ENCODE results near the gene PRRX1. TPM values are rescaled to one million over a fixed set of nuclear protein-coding genes. Genes with fewer than 3 reads are reported as not detected.

PRRX1 gene
- total and polyA plus RNA-seq, 2 of the 13 experiments (the other 11 are each of a cell fraction or from before 2014, with no cell fraction given), result not detected

GRCh38 chr1:170698301-170699275 is 34.7 kb downstream of the PRRX1 start (continued):
- TF ChIP-seq RBAK (CRISPR knock-in tag; IDR thresholded peaks at IDR 0.05) (no peak), SMAD3 (CRISPR knock-in tag; IDR thresholded peaks at IDR 0.05) (no peak)
- TF ChIP-seq, protein P1, sequence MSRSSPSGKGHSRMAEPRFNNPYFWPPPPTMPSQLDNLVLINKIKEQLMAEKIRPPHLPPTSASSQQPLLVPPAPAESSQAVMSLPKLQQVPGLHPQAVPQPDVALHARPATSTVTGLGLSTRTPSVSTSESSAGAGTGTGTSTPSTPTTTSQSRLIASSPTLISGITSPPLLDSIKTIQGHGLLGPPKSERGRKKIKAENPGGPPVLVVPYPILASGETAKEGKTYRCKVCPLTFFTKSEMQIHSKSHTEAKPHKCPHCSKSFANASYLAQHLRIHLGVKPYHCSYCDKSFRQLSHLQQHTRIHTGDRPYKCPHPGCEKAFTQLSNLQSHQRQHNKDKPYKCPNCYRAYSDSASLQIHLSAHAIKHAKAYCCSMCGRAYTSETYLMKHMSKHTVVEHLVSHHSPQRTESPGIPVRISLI (CRISPR knock-in tag; IDR thresholded peaks at IDR 0.05; ENCODE audit: borderline replicate concordance), result no peak

GRCh38 chr1:170699696-170700095 is 35.8 kb downstream of the PRRX1 start:
- no peak overlapping the region for H3K27ac ChIP-seq (ENCODE audit: extremely low read length, insufficient read depth, low read length)
- TF ChIP-seq REXO4 (CRISPR knock-in tag; IDR thresholded peaks at IDR 0.05; ENCODE audit: borderline replicate concordance) (no peak), FOXA3 (CRISPR knock-in tag; IDR thresholded peaks at IDR 0.05) (no peak), HMGA1 (CRISPR knock-in tag; conservative IDR thresholded peaks at IDR 0.05) (no peak), ETV6 (CRISPR knock-in tag; conservative IDR thresholded peaks at IDR 0.05) (no peak), RARA (CRISPR knock-in tag; IDR thresholded peaks at IDR 0.05) (no peak)
- TF ChIP-seq, protein P2, sequence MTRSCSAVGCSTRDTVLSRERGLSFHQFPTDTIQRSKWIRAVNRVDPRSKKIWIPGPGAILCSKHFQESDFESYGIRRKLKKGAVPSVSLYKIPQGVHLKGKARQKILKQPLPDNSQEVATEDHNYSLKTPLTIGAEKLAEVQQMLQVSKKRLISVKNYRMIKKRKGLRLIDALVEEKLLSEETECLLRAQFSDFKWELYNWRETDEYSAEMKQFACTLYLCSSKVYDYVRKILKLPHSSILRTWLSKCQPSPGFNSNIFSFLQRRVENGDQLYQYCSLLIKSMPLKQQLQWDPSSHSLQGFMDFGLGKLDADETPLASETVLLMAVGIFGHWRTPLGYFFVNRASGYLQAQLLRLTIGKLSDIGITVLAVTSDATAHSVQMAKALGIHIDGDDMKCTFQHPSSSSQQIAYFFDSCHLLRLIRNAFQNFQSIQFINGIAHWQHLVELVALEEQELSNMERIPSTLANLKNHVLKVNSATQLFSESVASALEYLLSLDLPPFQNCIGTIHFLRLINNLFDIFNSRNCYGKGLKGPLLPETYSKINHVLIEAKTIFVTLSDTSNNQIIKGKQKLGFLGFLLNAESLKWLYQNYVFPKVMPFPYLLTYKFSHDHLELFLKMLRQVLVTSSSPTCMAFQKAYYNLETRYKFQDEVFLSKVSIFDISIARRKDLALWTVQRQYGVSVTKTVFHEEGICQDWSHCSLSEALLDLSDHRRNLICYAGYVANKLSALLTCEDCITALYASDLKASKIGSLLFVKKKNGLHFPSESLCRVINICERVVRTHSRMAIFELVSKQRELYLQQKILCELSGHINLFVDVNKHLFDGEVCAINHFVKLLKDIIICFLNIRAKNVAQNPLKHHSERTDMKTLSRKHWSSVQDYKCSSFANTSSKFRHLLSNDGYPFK (CRISPR knock-in tag; IDR thresholded peaks at IDR 0.05; ENCODE audit: borderline replicate concordance), result no peak
- TF ChIP-seq, protein P3, sequence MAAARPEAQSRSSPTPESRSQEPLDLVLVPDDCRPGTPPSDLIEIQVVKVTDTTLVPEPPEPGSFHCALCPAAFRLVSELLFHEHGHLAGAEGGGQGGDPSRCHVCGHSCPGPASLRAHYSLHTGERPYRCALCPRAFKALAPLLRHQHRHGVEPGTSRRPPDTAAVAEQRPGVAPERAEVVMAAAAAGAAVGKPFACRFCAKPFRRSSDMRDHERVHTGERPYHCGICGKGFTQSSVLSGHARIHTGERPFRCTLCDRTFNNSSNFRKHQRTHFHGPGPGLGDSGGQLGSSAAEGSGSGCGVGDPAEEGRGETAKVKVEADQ (CRISPR knock-in tag; IDR thresholded peaks at IDR 0.05; ENCODE audit: borderline replicate concordance), result no peak
- no peak overlapping the region for H3K9ac ChIP-seq (ENCODE audit: insufficient read depth, low read depth, low read length)
- no peaks in the 10 kb centered on the region for H3K4me1 ChIP-seq (ENCODE audit: insufficient read depth, low read length)
- no peaks in the 10 kb centered on the region for H3K27me3 ChIP-seq (ENCODE audit: control insufficient read depth in 1 of 2, insufficient read depth in 2 of 2, low read length in 2 of 2)
- no peak overlapping the region for H3K4me2 ChIP-seq (ENCODE audit: low read depth, low read length)
- H3K79me2 ChIP-seq (ENCODE audit: insufficient read depth, low read length), result no peaks in the 10 kb centered on the region
- H3K9me3 ChIP-seq (ENCODE audit: low read length), result no peaks in the 10 kb centered on the region
- POLR2A ChIA-PET, result no interaction called here
- no TSS peak for BruUV-seq (replicated peaks)
- H2AFZ ChIP-seq (ENCODE audit: low read length), result no peak overlapping the region
- ATAC-seq (no peak), FAIRE-seq (no peak), DNase-seq (ENCODE audit: low spot score) (no peak)
- H3K4me3 ChIP-seq (replicated peaks in 1 of 3; ENCODE audit: insufficient read depth in 1 of 3, low read depth in 2 of 3, low read length in 3 of 3), result no peak overlapping the region
- 14% methylated on average over 8 of the region's 8 CpGs for WGBS (ENCODE audit: low lambda C conversion rate)
- H3K36me3 ChIP-seq (replicated peaks in 1 of 2; ENCODE audit: control insufficient read depth in 1 of 2, insufficient read depth in 2 of 2, low read length in 2 of 2), result no peaks in the 10 kb centered on the region
- in situ Hi-C loops (cut with HindIII; ENCODE audit: extremely low pct_ligation_motif_present, low pct_unique_long_range_greater_than_20kb) (no loop called here), intact Hi-C loops (cut with micrococcal nuclease; ENCODE audit: unreplicated experiment) (no loop called here)
- H4K20me1 ChIP-seq (ENCODE audit: insufficient read depth, low read length), result no peaks in the 10 kb centered on the region
- CTCF ChIA-PET (ENCODE audit: low intra/inter-chr PET ratio, low total read pairs), result no interaction called here

Measured in HepG2 (cell line).